Mesenchymal stem cell (in vitro differentiated cells and primary cell): Measurements from ENCODE around the gene REX1BD.

Experiments
- DNase-seq: peaks from one replicate; pipeline ENCODE4 v3.0.0-alpha.2; 2013
- H2AFZ ChIP-seq: one replicate; pipeline ENCODE4 v1.6.1; 2013; ENCODE audit warnings: low read depth, mild to moderate bottlenecking, control low read depth, inconsistent platforms, low read length, moderate library complexity
- H2AK5ac ChIP-seq: 2 replicates; pipeline ENCODE4 v1.6.1; 2013; ENCODE audit warnings: low read length, moderate library complexity, mild to moderate bottlenecking, inconsistent platforms; ENCODE audit not compliant: severe bottlenecking
- H2BK120ac ChIP-seq: one replicate; pipeline ENCODE4 v1.6.1; 2013; ENCODE audit warnings: low read depth, mild to moderate bottlenecking, inconsistent platforms, low read length, moderate library complexity
- H2BK12ac ChIP-seq, 2 experiments: one replicate each; pipeline ENCODE4 v1.6.1; 2013; ENCODE audit warnings: inconsistent platforms in 2 of 2, low read length in 2 of 2, mild to moderate bottlenecking in 2 of 2, moderate library complexity in 2 of 2, control low read depth in 1 of 2
- H2BK15ac ChIP-seq: one replicate; pipeline ENCODE4 v1.6.1; 2013; ENCODE audit warnings: mild to moderate bottlenecking, low read depth, inconsistent platforms; ENCODE audit not compliant: poor library complexity, severe bottlenecking
- H2BK5ac ChIP-seq: 2 replicates; pipeline ENCODE4 v1.6.1; 2013; ENCODE audit warnings: low read depth, mild to moderate bottlenecking, low read length, control low read depth, inconsistent platforms; ENCODE audit not compliant: poor library complexity, severe bottlenecking
- H3K14ac ChIP-seq, 2 experiments: one replicate each; pipeline ENCODE4 v1.6.1; 2013; ENCODE audit warnings: inconsistent platforms in 2 of 2, low read length in 2 of 2, control low read depth in 1 of 2, mild to moderate bottlenecking in 1 of 2, moderate library complexity in 1 of 2
- H3K18ac ChIP-seq, 2 experiments: one replicate each; pipeline ENCODE4 v1.6.1; 2013; ENCODE audit warnings: inconsistent platforms in 2 of 2, low read length in 2 of 2, control low read depth in 1 of 2, low read depth in 1 of 2, mild to moderate bottlenecking in 1 of 2
- H3K23ac ChIP-seq, 2 experiments: one replicate each; pipeline ENCODE4 v1.6.1; 2013; ENCODE audit warnings: inconsistent platforms in 2 of 2, low read length in 2 of 2, mild to moderate bottlenecking in 2 of 2, moderate library complexity in 2 of 2, control low read depth in 1 of 2
- H3K27ac ChIP-seq: 2 replicates; pipeline ENCODE4 v1.5.1; 2013; ENCODE audit warnings: mild to moderate bottlenecking, moderate library complexity, low read length, control low read depth, inconsistent platforms; ENCODE audit not compliant: poor library complexity, severe bottlenecking
- H3K27me3 ChIP-seq, 2 experiments: 2 replicates each; pipeline versions ENCODE4 v1.6.1 to v1.7.0; 2013; ENCODE audit warnings: low read length in 2 of 2, mild to moderate bottlenecking in 2 of 2, moderate library complexity in 2 of 2, control low read depth in 1 of 2, inconsistent platforms in 1 of 2; ENCODE audit not compliant: control insufficient read depth in 1 of 2, insufficient read depth in 1 of 2
- H3K36me3 ChIP-seq, 2 experiments: 2 replicates each; pipeline versions ENCODE4 v1.6.1 to v1.7.0; 2013; ENCODE audit warnings: low read length in 2 of 2, control low read depth in 1 of 2, inconsistent platforms in 1 of 2, low read depth in 1 of 2, mild to moderate bottlenecking in 1 of 2; ENCODE audit not compliant: insufficient read depth in 2 of 2, control insufficient read depth in 1 of 2
- H3K4ac ChIP-seq, 2 experiments: one replicate each; pipeline ENCODE4 v1.6.1; 2013; ENCODE audit warnings: inconsistent platforms in 2 of 2, low read length in 2 of 2, mild to moderate bottlenecking in 2 of 2, moderate library complexity in 2 of 2, control low read depth in 1 of 2, low read depth in 1 of 2
- H3K4me1 ChIP-seq: 2 replicates; pipeline ENCODE4 v1.6.1; 2013; ENCODE audit warnings: low read depth, low read length, control low read depth; ENCODE audit not compliant: control insufficient read depth, insufficient read depth
- H3K4me2 ChIP-seq: 2 replicates; pipeline ENCODE4 v1.6.1; 2013; ENCODE audit warnings: low read length, mild to moderate bottlenecking, inconsistent platforms; ENCODE audit not compliant: poor library complexity, severe bottlenecking
- H3K4me3 ChIP-seq, 2 experiments: 2 replicates each; pipeline versions ENCODE4 v1.5.1 to v1.7.0; 2013; ENCODE audit warnings: low read length in 2 of 2, mild to moderate bottlenecking in 2 of 2, control low read depth in 1 of 2, low read depth in 1 of 2; ENCODE audit not compliant: insufficient read depth in 1 of 2
- H3K79me1 ChIP-seq: replicated peaks from 2 replicates; pipeline ENCODE4 v1.6.1; 2013; ENCODE audit warnings: mild to moderate bottlenecking, control low read depth, low read length, inconsistent platforms; ENCODE audit not compliant: poor library complexity, severe bottlenecking
- H3K9ac ChIP-seq: 2 replicates; pipeline ENCODE4 v1.7.0; 2013; ENCODE audit warnings: mild to moderate bottlenecking, low read length, moderate library complexity
- H3K9me3 ChIP-seq: 2 replicates; pipeline ENCODE4 v1.7.0; 2013; ENCODE audit warnings: mild to moderate bottlenecking, low read length; ENCODE audit not compliant: control insufficient read depth
- H4K8ac ChIP-seq: one replicate; pipeline ENCODE4 v1.6.1; 2013; ENCODE audit warnings: inconsistent platforms, mild to moderate bottlenecking, low read length, moderate library complexity
- H4K91ac ChIP-seq: one replicate; pipeline ENCODE4 v1.6.1; 2013; ENCODE audit warnings: mild to moderate bottlenecking, low read length, inconsistent platforms
- WGBS: methylation state at CpG from one replicate; pipeline ENCODE4 v1.1.7; 2013; ENCODE audit warnings: mixed read lengths; 5-methylcytosine and 5-hydroxymethylcytosine counted together

The REX1BD gene

GRCh38 chr19:18551631-18552030 is 37.0 kb upstream of the REX1BD start:
- H3K9me3 ChIP-seq = no peaks in the 10 kb centered on the region
- H3K9ac ChIP-seq = no peak overlapping the region
- no peak overlapping the region for H2BK5ac ChIP-seq
- no peak overlapping the region for H3K27ac ChIP-seq
- H2AFZ ChIP-seq = no peak overlapping the region
- no peak overlapping the region for H4K8ac ChIP-seq
- no peak for DNase-seq
- H3K36me3 ChIP-seq = no peaks in the 10 kb centered on the region
- no peaks in the 10 kb centered on the region for H3K79me1 ChIP-seq
- no peak overlapping the region for H3K4ac ChIP-seq
- 83% methylated on average over 5 of the region's 6 CpGs for WGBS
- H3K4me2 ChIP-seq = no peak overlapping the region
- no peak overlapping the region for H2BK120ac ChIP-seq
- H2AK5ac ChIP-seq = no peak overlapping the region
- no peak overlapping the region for H3K14ac ChIP-seq
- H3K4me1 ChIP-seq = no peaks in the 10 kb centered on the region
- H3K27me3 ChIP-seq = no peaks in the 10 kb centered on the region
- H2BK15ac ChIP-seq = no peak overlapping the region
- no peak overlapping the region for H3K18ac ChIP-seq
- no peak overlapping the region for H3K23ac ChIP-seq
- H3K4me3 ChIP-seq = no peak overlapping the region
- H2BK12ac ChIP-seq = no peak overlapping the region
- H4K91ac ChIP-seq = no peak overlapping the region

DNA sequence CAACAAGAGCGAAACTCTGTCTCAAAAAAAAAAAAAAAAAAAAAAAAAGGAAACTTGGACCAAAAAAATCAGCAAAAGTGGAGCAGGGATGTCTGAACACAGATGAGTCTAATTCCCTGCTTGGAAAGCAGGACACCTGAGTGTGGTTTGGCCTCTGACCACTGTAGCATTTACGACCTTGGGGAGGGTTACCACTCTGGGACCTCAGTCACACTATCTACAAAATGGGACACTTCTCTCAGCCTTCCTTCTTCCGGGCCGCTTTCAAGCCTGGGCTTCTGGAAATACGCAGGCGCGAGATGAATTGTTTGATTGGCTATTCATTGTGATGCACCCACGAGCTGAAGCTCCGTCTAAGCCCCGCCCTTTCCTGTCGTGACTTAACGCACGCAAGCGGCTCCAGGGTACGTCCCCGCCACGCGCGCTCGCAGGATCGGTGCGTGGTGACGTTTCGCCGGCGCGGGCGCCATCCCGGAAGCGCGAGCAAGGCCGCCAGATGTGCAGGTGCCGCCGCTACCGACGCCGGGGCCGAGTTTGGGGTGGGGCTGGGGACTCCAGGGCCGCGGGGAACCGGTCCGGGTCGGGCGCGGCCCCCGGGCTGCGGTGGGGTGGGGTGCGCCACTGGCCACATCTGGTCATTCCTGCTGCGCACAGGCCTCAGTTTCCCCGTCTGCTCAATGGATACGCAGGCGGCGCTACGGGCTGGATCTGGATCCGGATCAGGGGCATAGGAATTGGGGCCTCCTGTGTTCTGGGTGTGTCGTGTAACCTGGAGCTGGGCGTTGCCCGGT is 31.0 kb upstream of the REX1BD start, which contains the start of gene KXD1:
Gene KXD1, plus strand, starts transcription at position 460 of the 791 bp plus-strand sequence. CDS start 4,187 bp downstream, outside the sequence.
- Histone ChIP-seq H3K9me3 (no peaks in the 10 kb centered on the region), H2AFZ (peak within 1 kb of the TSS; percentile 86), H2BK5ac (peak within 1 kb of the TSS; percentile 26), H2AK5ac (peak within 1 kb of the TSS; percentile 43), H3K36me3 (peaks cover 9% of the 10 kb centered on the region in 2 experiments), H3K23ac (peak within 1 kb of the TSS in 1 of 2 experiments; percentile 91), H4K91ac (peak within 1 kb of the TSS; percentile 83), H3K4ac (peak within 1 kb of the TSS; percentile 79 to 97), H3K4me1 (peaks cover 4% of the 10 kb centered on the region), H3K4me3 (peak within 1 kb of the TSS; percentile 94 to 100), H2BK12ac (peak within 1 kb of the TSS in 1 of 2 experiments; percentile 75), H3K18ac (peak within 1 kb of the TSS; percentile 77 to 97), H4K8ac (peak within 1 kb of the TSS; percentile 97), H2BK15ac (no peak within 1 kb of the TSS), H3K27me3 (no peaks in the 10 kb centered on the region), H3K27ac (no peak within 1 kb of the TSS), H3K79me1 (peaks cover 15% of the 10 kb centered on the region), H3K9ac (peak within 1 kb of the TSS; percentile 99), H3K14ac (peak within 1 kb of the TSS in 1 of 2 experiments; percentile 96), H2BK120ac (peak within 1 kb of the TSS; percentile 78), H3K4me2 (peak within 1 kb of the TSS; percentile 79)
- peak; percentile 99 for DNase-seq
- 2% methylated on average over 57 of the region's 58 CpGs for WGBS

DNA sequence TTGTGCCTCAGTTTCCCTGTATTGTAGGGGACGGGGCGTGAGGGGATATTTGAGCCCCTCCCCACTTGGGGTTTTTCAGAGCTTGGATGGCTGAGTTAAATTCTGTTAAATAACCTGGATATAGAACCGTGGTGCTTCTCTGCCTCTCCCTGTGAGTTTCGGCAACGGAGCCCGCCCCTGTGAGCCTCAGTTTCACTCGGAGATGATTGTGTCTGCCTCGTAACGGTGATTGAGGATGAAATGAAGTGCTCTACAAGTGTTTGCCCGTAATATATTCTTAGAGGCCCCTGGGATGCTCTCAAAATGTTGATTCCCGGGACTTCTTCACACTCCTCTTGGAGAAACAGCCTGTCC is 30.4 kb upstream of the REX1BD start:
- 11% methylated on average over 11 of the region's 11 CpGs for WGBS
- H3K18ac ChIP-seq = peak overlapping the region; percentile 56 to 97
- peak overlapping the region in 1 of 2 experiments; percentile 75 for H2BK12ac ChIP-seq
- H4K91ac ChIP-seq = peak overlapping the region; percentile 83
- peak overlapping the region; percentile 87 for H4K8ac ChIP-seq
- no peak overlapping the region for H2BK15ac ChIP-seq
- peaks cover 4% of the 10 kb centered on the region for H3K4me1 ChIP-seq
- peak overlapping the region; percentile 43 for H2AK5ac ChIP-seq
- H3K27ac ChIP-seq = no peak overlapping the region
- peak overlapping the region; percentile 94 to 100 for H3K4me3 ChIP-seq
- peak overlapping the region in 1 of 2 experiments; percentile 96 for H3K14ac ChIP-seq
- no peaks in the 10 kb centered on the region for H3K27me3 ChIP-seq
- peak overlapping the region; percentile 86 for H2AFZ ChIP-seq
- peak overlapping the region; percentile 26 for H2BK5ac ChIP-seq
- peaks cover 16% of the 10 kb centered on the region for H3K79me1 ChIP-seq
- H3K36me3 ChIP-seq = peaks cover 13 to 15% of the 10 kb centered on the region in 2 experiments
- H3K23ac ChIP-seq = peak overlapping the region in 1 of 2 experiments; percentile 91
- peak overlapping the region; percentile 99 for H3K9ac ChIP-seq
- DNase-seq = no peak
- H3K4me2 ChIP-seq = peak overlapping the region; percentile 79
- H3K9me3 ChIP-seq = no peaks in the 10 kb centered on the region
- H3K4ac ChIP-seq = peak overlapping the region; percentile 79 to 97
- H2BK120ac ChIP-seq = peak overlapping the region; percentile 78

DNA sequence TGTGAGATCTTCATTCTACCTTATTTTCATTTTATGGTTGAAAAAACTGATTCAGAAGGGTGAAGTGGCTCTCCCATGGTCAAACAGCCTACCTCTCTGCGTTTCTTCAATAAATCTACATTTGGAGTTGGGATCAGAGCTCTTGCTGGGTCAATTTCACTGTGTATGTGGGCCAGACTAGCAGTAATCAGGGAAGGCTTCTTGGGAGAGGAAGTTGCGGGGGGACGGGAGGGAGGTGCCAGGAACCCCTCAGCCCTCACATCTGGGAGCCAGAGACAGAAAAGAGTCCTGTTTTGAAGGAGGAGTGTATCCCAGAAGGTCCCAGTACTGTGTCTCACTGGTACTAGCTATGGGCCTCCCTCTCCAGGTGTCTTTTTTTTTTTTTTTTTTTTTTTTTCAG is 30.0 kb upstream of the REX1BD start:
- Histone ChIP-seq H2AFZ (no peak overlapping the region), H3K4me3 (peak overlapping the region; percentile 4 to 100), H3K36me3 (peaks cover 17 to 19% of the 10 kb centered on the region in 2 experiments), H3K18ac (no peak overlapping the region), H2BK5ac (no peak overlapping the region), H3K27ac (no peak overlapping the region), H3K14ac (no peak overlapping the region), H4K91ac (no peak overlapping the region), H3K23ac (no peak overlapping the region), H4K8ac (no peak overlapping the region), H3K4me2 (peak overlapping the region; percentile 79), H3K4me1 (peaks cover 4% of the 10 kb centered on the region), H2BK120ac (no peak overlapping the region), H2BK12ac (no peak overlapping the region), H3K9ac (peak overlapping the region; percentile 99), H3K79me1 (peaks cover 16% of the 10 kb centered on the region), H3K4ac (no peak overlapping the region), H2AK5ac (no peak overlapping the region), H3K27me3 (no peaks in the 10 kb centered on the region), H2BK15ac (no peak overlapping the region), H3K9me3 (no peaks in the 10 kb centered on the region)
- DNase-seq = no peak
- WGBS = 61% methylated on average over 3 of the region's 3 CpGs
